GOT3 (cell line): ENCODE results near the gene LRRC8C.
"Not testable (repeated sequence)": the region's sequence is repeated elsewhere in the genome, so short reads cannot be mapped to it uniquely, and the experiment has no call there.

Source experiments
- DNase-seq: peaks from one replicate; lab custom pipeline; 2025; ENCODE audit warnings: mixed read lengths; lab: John Stamatoyannopoulos, UW

The LRRC8C gene

DNA sequence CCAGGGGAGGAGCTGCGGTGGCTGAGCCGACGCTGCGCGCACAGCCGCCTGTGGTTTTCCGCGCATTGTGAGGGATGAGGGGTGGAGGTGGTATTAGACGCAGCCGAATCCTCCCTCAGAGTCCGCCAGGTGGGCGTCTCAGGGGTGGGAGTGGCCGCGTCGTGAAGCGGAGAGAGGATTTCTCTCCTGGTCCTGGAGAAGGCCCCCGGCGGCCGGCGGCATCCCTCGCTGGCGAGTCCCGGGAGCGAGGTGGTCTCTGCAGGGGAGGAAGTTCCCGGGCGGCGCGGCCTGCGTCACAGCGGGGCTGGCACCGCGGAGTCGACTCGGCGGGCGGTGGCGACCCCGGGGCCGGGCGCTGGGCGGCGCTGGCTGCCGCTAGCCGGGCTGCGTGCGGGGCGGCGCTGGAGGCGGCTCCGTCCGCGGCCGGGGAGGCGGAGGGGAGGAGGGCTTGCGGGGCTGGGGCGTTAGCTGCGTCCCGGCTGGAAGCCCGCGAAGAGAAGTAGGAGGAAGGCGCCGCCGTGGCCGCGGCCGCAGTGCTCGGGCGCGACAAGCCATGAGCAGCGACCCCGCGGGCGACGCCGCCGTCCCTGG, at the start of gene LRRC8C:
TSS of gene LRRC8C (plus strand) at position 464 of the 591 bp plus-strand sequence. CDS start 53,354 bp downstream, outside the sequence.
- peak; percentile 34 for DNase-seq

DNA sequence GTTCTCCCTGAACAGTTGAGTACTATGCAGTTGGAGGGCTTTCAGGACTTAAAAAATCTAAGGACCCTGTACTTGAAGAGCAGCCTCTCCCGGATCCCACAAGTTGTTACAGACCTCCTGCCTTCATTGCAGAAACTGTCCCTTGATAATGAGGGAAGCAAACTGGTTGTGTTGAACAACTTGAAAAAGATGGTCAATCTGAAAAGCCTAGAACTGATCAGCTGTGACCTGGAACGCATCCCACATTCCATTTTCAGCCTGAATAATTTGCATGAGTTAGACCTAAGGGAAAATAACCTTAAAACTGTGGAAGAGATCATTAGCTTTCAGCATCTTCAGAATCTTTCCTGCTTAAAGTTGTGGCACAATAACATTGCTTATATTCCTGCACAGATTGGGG, 48.7 kb upstream of the LRRC8C start:
- DNase-seq = no peak

DNA sequence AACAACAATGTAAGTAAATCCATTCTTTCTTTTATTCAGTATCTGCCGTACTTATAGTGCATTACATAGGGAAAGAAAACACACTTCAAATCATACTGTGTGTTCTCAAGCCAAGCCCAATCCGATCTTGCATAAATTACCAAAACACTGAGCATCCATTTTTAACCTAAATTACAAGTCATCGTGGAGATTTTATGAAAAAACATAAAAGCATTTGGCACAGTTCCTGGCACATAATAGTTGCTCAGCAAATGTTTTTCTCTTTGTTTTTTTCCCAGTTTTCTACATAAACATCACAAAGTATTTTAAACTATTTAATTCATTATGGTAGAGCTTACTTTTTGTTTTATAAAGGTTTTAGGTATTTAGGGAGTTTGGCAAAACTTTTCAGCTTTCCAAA, 48.1 kb upstream of the LRRC8C start:
- DNase-seq = no peak

DNA sequence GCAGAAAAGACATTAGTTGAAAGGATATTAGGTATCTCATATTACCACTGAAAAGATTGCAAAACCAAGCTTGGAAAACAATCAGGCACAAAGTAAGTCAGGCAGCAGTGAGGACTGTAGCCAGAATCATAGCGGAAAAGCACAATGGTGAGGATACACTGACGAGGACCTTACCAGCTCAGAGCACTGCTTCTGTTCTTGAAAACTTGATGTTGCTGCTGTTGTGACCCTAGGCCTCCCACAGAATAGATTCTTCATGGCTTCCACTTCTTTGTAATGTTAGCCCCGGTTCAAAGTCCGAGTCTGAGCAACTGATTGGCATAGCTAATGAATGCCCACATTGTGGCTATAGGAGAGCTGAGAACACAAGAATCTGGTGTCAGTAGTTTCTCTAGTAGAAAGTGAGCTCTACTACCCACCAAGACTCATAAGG, 45.2 kb upstream of the LRRC8C start:
- DNase-seq = no peak

DNA sequence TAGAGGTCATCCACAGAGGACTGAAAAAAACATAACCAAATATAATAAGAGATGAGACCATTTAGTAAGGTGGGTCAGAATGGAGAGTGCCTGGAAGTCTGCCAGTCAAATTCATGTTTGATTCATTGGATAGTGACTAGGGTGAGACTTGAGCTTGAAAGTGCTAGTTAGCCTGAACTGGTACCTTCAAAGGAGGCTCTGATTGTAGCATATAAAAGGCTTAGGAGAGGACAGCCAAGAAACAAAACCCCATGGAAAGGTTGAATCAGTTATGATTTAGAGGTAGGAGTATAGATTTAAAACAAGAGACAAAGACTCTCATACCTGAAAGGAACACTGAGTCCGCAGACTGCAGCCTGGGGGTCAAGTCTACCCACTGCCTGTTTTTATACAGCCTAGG, 44.4 kb upstream of the LRRC8C start:
- DNase-seq = no peak

DNA sequence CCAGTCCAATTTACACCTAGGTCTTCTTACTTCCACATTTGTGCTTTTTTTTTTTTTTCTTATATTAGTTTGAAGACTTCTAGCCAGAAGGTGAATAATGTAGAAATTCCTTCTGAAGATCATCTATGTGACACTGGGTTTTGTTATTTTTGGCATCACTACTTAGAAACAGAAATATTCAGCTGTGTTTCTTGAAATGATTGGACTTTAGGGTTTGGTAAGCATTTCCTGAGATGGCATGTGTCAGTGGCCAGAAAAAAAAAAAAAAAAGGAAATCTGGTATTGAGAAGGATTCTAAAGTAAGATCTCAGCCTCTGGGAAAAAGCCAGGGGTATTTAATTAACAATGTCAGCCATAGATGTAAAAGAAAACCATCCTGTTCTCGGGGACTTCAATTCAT, 43.4 kb upstream of the LRRC8C start:
- DNase-seq = no peak

DNA sequence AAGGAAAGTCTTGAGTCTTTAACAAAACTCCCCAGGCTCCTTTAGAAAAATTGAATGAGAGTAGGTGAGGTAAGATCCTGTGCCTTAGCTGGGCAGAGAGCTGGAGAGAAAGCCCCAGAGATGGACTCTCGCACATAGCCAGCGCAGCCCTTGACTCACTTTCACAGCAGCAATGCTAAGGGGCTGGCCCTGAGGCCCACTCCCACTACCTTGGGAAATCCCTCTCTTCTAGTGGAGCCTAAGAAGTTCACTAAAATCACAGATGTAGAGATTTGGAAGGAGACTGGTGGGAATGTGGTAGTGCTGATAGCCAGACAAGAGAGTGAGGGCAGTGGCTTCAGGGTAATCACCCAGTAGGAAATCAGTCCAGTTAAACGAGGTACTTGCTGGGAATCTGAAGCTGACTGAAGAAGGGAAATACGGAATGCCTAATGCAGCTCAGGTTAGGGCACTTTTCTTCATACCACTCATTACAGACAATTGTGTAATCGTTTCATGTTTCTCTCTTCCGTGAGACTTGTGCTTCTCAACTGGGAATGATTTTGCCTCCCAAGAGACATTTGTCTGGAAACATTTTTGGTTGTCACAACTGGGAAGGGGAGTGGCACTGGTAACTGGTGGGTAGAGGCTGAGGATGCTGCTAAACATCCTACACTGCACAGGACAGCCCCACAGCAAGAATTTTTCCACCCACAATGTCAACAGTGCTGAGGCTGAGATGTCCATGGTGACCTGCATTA, 42.4 kb upstream of the LRRC8C start:
- DNase-seq = no peak

DNA sequence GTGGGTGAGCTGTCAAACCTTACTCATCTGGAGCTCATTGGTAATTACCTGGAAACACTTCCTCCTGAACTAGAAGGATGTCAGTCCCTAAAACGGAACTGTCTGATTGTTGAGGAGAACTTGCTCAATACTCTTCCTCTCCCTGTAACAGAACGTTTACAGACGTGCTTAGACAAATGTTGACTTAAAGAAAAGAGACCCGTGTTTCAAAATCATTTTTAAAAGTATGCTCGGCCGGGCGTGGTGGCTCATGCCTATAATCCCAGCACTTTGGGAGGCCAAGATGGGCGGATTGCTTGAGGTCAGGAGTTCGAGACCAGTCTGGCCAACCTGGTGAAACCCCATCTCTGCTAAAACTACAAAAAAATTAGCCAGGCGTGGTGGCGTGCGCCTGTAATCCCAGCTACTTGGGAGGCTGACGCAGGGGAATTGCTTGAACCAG, 40.0 kb upstream of the LRRC8C start:
- DNase-seq = not testable (repeated sequence)

DNA sequence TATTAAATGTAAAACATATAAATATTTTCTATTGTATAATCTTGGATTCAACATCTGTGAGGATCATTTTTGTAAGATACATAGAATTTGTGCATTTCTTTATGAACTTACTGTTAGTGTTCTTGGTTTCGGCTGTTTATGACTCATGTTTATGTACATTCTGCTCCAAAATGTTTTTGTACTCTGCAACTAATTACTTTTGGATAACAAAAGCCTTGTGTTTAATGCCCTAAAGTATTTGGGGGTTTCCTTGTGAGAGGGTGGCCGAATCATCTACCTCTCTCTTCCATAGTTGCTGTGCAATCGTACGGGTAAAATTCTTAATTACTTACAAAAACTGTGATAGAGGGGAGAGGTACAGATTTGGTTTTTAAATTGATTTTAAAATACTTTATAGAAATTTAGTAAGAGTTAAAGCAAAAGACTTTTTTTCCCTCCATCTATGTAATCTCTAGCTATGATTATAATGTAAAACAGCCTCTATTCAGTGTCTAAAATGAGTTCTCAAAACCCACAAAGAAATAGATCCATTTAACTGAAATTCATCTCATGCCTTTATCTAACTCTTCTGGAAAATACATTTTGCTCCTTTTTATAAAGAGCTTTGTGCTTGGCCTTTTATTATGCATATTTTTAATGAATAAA, 38.7 kb upstream of the LRRC8C start:
- no peak for DNase-seq

DNA sequence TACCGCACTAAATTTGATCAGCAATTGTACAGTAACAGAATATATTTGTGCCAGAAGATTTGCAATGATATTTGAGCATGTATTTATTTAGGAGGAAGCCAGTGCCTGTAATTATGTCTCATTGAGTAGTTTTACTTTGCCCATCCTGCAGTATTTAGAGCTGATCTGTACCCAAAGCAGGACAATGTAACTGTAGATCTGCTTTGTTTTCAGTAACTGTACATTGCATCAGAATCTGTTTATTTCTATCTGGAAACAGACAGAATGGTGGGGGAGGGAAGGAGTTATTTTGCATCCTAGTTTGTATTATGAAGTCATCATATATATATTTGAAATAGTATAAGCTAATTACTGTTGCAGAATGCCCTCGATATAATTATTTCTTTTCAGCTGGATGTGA, 36.2 kb upstream of the LRRC8C start:
- DNase-seq = no peak

DNA sequence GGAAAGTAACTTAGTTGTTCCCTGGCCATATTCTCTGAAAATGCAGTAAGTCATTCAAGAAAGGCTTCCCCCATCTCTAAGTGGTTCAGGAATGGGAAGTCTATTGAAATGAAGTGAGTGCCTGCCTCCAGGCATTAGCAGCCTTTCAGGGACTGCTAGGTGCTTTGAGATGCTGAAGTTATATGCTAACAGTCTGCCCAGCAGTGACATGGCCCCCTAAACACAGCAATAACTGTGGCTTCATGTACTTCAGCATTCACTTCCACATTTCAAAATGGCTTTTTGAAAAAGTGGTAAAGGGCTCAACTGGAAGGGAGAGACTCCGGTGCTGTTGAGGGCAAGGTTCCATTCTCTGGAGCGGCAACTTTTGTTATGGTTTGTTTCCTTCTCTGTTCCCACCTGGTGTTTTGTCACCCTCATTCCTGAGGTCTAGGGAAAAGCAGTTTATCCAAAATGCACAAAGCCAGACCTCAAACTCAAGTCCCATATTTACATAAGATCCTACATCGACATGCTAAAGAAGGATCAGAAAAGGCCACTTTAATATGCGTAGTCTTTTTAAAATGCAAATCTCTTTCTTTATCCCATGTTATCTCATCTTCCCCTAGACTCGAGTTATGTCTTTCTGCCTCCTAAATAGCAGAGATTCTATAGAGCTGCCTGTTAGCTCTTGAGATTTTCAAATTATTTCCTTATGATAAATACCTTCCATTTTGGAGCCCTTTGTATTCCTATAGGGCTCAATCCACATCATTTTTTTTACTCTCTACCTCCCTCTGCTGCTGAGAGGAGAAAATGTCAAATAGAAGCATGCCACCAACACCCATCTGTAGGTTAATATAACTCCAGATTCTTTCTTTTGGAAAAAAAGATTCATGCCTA, 34.2 kb upstream of the LRRC8C start:
- no peak for DNase-seq

DNA sequence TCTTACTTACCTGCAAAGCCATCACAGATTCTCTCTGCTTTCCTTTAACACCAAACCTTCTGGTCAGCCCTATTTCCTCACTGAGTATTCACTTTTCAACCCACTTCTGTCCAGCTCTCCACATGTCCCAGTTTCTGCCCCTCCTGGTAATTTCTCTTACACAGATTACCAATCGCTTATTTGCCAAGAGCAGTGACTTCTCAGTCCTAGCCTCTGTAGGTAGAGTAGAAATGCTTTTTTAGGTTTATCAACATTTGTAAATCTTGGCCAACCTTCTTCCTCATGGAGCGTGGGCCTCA, 33.6 kb upstream of the LRRC8C start:
- DNase-seq = no peak

DNA sequence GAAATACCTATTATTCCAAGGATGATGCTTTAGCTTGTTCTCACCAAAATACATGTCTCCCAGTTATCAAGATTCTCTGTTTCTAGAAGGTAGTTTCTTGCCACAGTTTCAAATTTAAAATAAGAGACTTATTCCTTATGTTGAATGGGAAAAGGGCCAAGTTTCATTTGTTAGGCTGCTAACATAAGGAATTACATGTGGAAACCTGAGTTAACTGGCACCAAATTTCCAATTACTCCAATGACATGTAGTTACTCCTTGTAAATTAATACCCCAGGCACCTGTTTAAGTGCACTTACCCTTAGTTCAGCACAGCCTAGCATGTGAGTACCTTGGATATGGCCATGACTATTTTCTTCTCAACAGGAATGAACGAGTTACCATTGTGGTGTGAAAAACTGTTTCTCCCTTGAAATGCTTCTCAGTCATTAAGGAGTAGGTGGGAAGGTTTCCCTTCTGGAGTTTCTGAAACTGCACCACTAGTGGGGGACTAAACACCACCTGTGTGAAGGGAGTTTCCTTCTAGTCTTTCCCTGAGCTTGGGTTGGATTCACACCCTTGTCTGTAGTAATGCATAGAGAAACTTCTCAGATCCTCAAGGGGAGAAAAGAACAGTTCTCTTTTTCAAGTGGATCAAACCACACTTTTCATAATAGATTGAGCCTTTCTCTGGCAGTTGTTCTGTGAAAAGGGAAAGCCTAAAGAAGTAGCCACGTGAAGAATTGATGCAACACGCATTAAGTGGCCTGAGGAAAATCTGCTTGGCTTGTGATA, 32.3 kb upstream of the LRRC8C start:
- no peak for DNase-seq

DNA sequence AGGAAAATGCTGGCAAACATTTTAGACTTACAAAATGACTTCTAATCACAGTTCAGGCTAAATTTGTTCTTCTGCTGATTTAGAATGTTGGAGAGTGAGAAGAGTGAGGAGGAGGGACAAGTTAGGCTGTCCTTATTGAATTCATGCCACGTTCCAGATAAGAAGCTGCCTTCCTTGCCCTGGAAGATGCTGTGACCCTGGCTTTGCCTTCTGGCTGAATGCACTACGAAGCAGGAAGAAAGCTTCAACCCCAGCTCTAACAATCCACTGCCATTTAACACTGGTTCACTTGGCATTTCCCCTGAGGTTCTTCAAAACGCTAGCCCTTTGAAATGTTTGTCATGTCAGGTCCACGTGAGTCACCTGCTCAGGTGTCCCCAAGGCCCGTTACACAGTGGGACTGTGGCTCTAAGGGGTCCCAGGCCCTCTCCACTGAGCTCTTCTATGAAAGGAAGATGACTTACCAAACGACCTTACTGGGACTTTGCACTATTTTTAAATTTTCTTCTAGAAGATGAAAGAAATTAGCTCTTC, 30.0 kb upstream of the LRRC8C start:
- DNase-seq = no peak

DNA sequence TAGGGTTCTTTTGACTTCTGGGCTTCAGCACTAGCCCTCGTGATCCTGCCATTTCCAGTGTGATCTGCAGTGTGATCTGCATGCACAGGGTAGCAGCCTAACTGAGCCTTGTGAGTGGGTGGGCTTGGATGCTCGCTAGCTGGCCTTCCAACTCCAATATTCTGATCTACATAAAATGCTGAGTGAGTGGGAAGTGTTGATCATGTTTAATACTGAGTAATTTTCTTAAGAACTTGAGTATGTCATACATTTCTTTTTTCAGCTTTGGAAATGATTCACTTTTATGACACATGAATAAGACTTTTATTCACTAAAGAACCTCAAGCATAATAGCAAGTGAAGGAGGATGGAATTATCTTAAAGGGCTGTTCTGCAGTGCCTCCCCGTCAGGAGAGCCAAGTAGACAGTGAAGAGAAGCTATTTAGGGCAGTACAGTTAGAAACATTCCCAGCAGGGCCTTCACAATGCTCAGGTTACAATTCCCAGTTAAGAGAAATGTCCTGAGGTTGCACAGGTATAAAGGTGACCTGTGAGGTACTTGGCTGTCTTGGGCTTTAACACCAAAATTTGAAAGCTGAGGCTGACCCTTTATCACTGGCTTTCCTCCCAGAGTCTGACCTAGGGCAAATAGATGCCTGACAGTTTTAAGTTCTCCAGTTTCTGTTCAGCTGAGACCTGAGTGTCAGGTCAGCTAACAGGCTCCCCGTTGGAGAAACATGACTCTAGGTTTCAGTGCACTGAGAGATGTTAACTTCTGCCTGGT, 29.1 kb upstream of the LRRC8C start:
- no peak for DNase-seq

DNA sequence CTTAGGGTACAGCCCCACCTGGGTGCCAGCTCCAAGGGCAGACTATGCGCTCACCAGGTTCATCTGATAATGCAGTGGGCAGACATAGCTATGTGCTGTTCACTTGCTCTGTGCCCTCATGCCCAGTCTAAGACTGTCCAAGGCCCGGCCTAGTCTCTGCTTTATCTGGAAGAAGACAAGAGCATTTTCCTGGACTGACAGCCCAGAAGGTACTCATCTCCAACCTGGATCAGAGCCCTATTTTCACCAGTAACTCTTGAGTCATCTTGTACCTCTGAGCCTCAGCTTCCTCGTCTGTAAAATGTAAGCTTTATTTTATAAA, 28.5 kb upstream of the LRRC8C start:
- DNase-seq = no peak

DNA sequence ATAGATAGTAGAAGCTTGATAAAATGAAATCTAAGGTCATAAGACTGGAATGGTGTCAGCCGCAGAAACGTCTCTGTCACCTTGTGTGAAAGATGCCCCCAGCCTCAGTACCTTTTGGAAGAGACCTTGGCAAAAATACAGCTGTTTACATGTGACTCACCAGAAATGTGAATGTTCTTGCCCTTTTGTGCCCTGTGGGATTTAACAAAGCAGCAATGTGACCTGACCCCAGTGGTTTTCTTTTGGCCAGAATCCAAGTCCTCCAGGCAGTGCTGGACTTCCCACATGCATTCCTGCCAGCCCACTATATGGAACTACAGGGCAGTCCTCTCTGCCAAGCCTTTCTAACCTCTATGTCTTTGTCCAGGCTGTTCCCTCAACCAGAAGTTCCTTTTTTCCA, 27.2 kb upstream of the LRRC8C start:
- no peak for DNase-seq

DNA sequence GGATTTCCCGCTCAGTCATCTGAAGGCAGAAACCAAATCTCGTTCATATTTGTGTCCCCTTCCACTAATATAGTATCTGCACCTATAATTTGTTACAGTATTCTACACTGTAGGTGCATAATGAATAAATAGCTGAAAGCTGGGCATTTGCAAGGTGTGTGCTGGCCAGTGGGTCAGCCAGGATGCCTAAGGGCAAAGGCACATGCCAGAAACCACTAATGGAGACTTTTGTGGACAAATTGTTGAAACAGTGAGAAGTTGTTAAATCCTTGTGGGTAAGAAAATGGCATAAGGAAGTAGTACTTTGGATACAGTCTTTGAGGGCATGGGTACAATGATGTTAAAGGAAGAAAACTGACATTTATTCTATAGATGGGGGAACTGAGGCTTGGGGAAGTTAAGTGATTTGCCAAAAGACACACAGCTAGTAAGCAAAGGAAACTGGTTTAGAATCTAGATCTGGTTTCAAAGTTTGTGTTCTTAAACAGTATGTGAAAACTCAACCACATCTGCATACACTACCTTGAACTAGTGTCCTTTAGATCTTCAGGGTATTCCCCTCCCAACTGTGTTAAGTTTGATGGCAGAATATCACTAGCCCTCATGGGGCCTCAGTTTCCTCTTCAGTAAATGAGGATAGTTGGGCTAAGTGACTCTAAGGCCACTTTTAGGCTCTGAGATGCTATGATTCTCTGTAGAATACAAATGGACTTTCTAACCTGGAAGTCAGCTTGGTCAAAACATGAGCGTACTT, 26.5 kb upstream of the LRRC8C start:
- no peak for DNase-seq

DNA sequence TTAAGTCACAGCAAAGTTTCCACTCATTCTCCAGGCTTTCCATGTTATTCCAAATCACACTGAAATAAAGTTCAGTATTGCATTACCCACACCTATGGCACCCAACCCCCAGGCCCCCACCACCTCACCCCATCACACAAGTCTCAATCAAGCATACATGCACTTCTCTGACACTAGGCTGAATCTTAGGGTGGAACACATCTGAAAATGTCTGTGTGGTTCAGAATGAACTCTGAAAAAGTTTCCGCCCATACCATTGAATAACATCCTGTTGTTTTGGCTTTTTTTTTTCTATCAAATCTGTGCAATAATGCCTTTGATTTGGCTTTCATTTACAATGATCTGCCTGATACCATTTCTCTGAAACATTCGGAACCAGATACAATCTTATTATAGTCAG, 25.8 kb upstream of the LRRC8C start:
- DNase-seq = no peak
